HUES64 (cell line): ENCODE data around the gene SIGLECL1.

Experiments used
- H3K27ac ChIP-seq: 2 replicates; pipeline ENCODE4 v1.7.0; 2013; ENCODE audit warnings: low read depth, low read length, inconsistent platforms
- H3K27me3 ChIP-seq: 2 replicates; pipeline ENCODE4 v1.6.1; 2013; ENCODE audit warnings: mild to moderate bottlenecking, low read length; ENCODE audit not compliant: insufficient read depth
- H3K36me3 ChIP-seq: 2 replicates; pipeline ENCODE4 v1.6.1; 2013; ENCODE audit warnings: mild to moderate bottlenecking, low read length; ENCODE audit not compliant: insufficient read depth
- H3K4me1 ChIP-seq: 2 replicates; pipeline ENCODE4 v1.6.1; 2013; ENCODE audit warnings: mild to moderate bottlenecking, low read length, moderate library complexity; ENCODE audit not compliant: insufficient read depth
- H3K4me3 ChIP-seq: 2 replicates; pipeline ENCODE4 v1.5.1; 2013; ENCODE audit warnings: mild to moderate bottlenecking, low read length, moderate library complexity
- H3K9ac ChIP-seq: 2 replicates; pipeline ENCODE4 v1.6.1; 2013; ENCODE audit warnings: mild to moderate bottlenecking, low read depth, low read length
- H3K9me3 ChIP-seq: 2 replicates; pipeline ENCODE4 v1.6.1; 2013; ENCODE audit warnings: low read depth, low read length; ENCODE audit not compliant: insufficient read depth
- WGBS: fragments of 150-250, 120-280 bp; methylation state at CpG from one replicate; pipeline ENCODE4 v1.1.7; 2013; ENCODE audit warnings: missing lambda C conversion rate; 5-methylcytosine and 5-hydroxymethylcytosine counted together

The SIGLECL1 gene

DNA sequence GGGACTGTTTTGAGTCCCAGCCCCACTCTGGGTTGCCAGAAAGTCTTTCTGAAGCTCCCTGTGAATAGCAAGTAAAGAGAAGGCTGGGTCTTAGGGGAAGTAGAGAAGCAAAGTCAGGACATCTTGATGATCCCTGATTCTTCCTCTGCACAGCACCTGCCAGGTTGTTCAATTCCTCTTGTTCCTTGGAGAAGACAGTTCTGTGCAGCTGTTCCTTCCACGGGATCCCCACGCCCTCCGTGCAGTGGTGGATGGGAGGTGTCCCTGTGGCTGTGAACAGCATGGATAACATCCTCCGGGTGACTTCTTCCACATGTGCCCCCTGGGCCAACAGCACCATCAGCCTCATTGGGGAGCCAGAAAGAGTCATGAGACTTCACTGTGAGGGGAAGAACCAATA, 31.5 kb downstream of the SIGLECL1 start:
- Histone ChIP-seq H3K27me3 (no peaks in the 10 kb centered on the region), H3K27ac (no peak overlapping the region), H3K4me3 (no peak overlapping the region), H3K9ac (no peak overlapping the region), H3K4me1 (no peaks in the 10 kb centered on the region), H3K36me3 (no peaks in the 10 kb centered on the region), H3K9me3 (peaks cover 9% of the 10 kb centered on the region; the same call in 1 of the 2 replicates)
- 91% methylated on average over 4 of the region's 4 CpGs for WGBS

DNA sequence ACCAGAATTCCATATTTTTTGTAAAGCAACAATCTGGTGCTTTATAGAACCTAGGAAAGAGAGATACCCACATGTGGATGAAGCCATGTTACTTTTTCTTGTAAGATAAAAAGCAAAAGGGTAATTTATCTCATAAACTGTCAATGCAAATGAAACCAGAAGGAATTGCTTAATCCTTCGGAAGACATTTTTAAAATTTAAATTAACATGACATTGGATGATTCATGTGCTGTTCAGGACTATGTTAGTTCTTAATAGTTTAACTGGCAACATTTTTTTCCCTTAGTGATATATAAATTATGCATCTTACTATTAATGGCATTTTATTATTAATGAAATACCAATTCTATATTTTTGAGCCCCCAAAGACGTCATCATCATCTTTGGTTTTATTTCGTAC, 34.8 kb downstream of the SIGLECL1 start:
- Histone ChIP-seq H3K36me3 (no peaks in the 10 kb centered on the region), H3K27ac (no peak overlapping the region), H3K9ac (no peak overlapping the region), H3K4me3 (no peak overlapping the region), H3K4me1 (no peaks in the 10 kb centered on the region), H3K27me3 (no peaks in the 10 kb centered on the region), H3K9me3 (peaks cover 2% of the 10 kb centered on the region; the same call in 1 of the 2 replicates)
- WGBS: 100% methylated on average over 2 of the region's 3 CpGs

DNA sequence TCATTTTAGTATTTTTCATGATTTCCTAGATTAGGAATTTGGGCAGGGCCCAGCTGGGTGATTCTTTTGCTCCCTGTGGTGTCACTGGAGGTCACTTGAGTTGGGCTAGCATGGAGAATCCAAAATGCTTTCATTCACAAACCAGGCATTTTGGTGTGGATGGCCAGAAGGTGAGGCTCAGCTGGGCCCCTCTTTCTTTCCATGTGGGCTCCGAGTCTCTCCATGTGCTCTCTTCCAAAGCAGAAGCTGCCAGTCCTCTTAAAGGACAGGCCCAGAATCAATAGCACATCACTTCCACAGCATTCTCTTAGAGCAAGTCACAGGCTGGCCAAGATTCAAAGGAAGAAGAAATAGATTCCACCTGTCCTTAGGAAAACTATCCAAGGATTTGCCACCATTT, 38.8 kb downstream of the SIGLECL1 start:
- H3K36me3 ChIP-seq: no peaks in the 10 kb centered on the region
- no peak overlapping the region for H3K9ac ChIP-seq
- no peak overlapping the region for H3K4me3 ChIP-seq
- no peaks in the 10 kb centered on the region for H3K9me3 ChIP-seq
- no peak overlapping the region for H3K27ac ChIP-seq
- H3K27me3 ChIP-seq: no peaks in the 10 kb centered on the region
- WGBS: 87% methylated on average over 1 of the region's 1 CpG
- peaks cover 25% of the 10 kb centered on the region for H3K4me1 ChIP-seq

DNA sequence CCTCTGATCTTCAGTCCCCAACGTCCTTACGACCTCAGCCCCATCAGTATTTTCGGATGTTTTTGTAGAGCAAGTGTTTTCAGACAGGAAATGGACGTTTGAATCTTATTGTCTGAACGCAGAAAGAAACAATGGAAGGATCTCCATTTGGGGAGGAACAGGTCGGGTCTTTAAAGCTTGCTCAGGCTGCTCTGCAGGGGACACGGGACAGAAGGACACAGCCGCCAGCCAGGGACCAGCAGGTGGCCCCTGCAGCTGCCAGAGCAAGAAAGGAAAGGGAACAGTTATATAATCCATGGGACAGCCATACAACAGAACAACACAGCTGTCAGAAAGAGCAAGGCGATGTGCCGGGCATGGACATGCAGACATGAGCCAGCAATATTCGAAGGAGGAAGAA, 42.1 kb downstream of the SIGLECL1 start:
- Histone ChIP-seq H3K27me3 (no peaks in the 10 kb centered on the region), H3K9me3 (no peaks in the 10 kb centered on the region), H3K4me1 (peaks cover 40% of the 10 kb centered on the region), H3K9ac (peak overlapping the region; percentile 15; the same call in 1 of the 2 replicates), H3K4me3 (no peak overlapping the region), H3K36me3 (no peaks in the 10 kb centered on the region), H3K27ac (peak overlapping the region; percentile 75)
- WGBS: 16% methylated on average over 11 of the region's 11 CpGs

DNA sequence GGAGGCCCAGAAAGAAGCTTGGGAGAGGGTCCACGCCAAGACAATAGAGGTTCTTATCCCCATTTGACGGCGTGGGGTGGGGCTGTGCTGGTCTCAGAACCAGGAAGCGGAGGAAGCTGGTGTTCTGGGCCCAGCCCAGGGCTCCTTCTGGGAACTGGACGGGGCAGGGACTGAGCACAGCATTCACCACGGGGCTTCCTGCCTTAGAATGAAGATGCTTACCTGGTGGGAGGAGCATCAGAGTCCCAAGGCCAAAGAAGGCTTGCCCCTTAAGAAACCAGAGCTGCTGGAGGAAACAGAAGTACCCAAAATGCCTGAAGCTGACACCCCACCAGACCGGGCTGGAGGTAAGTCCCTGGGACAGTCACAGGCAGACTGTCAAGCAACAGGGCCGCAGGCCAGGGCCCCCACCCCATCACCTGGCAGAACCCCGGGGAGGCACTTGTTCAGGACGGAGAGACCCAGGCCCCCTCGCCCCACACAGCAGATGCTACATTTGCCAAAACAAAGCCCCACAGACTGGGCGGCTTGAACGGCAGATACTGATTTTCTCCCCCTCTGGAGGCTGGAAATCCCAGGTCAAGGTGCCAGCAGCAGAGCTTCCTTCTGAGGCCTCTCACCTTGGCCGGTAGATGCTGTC, 42.8 kb downstream of the SIGLECL1 start:
- Histone ChIP-seq H3K9me3 (no peaks in the 10 kb centered on the region), H3K27ac (peak overlapping the region; percentile 70; the same call in 1 of the 2 replicates), H3K4me3 (no peak overlapping the region; the same call in 1 of the 2 replicates), H3K27me3 (no peaks in the 10 kb centered on the region), H3K9ac (peak overlapping the region; percentile 31), H3K4me1 (peaks cover 40% of the 10 kb centered on the region), H3K36me3 (no peaks in the 10 kb centered on the region)
- WGBS: 41% methylated on average over 13 of the region's 14 CpGs

DNA sequence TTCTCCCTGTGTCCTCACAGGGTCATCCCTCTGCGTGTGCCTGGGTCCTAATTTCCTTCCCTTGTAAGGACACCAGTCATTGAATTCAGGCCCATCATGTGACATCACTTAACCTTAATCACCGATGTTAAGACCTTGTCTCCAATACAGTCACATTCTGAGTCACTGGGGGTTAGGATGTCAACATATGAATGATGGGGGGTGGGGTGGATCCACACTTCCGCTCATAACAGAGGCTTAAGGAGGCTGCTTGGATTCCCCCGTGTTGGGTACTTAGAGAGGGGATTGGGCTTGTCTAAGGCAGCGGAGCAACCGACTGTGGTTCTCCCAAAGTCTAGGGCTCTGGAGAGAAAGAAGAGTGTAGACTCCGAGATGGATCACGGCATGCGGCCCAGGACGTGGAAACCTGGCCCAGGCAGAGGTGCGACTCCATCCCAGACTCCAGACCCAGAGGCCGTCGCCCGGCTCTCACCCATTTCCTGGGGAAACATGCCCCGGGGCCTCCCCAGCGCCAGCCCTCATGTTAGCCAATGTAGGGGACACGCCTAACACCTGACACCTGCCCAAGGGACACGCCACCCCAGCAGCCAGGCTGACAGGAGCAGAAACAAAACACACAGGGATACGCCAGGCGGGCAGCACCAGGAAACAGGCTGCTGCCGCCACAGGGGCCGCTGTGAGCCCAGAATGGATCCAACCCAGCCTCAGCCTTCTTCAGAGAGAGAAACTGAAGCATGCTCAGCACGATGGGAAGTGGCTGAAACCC, 43.5 kb downstream of the SIGLECL1 start:
- Histone ChIP-seq H3K4me3 (no peak overlapping the region; the same call in 1 of the 2 replicates), H3K27me3 (no peaks in the 10 kb centered on the region), H3K9ac (peak overlapping the region; percentile 31; the same call in 1 of the 2 replicates), H3K27ac (peak overlapping the region; percentile 70; the same call in 1 of the 2 replicates), H3K9me3 (no peaks in the 10 kb centered on the region), H3K36me3 (no peaks in the 10 kb centered on the region), H3K4me1 (peaks cover 40% of the 10 kb centered on the region)
- WGBS: 41% methylated on average over 23 of the region's 23 CpGs

DNA sequence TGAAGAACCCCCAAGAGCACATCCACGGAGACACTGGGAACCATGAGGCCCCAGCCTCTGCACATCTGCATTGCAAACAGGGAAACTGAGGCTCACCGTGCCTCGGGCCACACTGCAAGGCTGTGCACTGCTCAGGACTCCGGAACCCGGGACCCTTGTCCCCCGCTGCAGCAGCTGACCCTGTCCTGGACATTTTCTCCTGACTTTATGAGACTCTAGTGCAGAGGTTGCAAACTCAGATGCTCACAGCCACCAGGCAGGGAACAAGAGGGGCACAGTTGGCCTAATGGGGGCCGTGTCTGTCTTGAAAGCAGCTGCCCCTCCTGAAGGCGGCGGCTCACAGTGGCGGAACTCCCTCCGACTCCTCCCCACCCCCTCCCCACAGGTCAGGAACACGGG, 44.1 kb downstream of the SIGLECL1 start:
- H3K36me3 ChIP-seq: no peaks in the 10 kb centered on the region
- no peaks in the 10 kb centered on the region for H3K27me3 ChIP-seq
- peak overlapping the region; percentile 17; the same call in 1 of the 2 replicates for H3K27ac ChIP-seq
- no peak overlapping the region for H3K4me3 ChIP-seq
- peaks cover 40% of the 10 kb centered on the region for H3K4me1 ChIP-seq
- WGBS: 49% methylated on average over 12 of the region's 12 CpGs
- no peak overlapping the region for H3K9ac ChIP-seq
- H3K9me3 ChIP-seq: no peaks in the 10 kb centered on the region

DNA sequence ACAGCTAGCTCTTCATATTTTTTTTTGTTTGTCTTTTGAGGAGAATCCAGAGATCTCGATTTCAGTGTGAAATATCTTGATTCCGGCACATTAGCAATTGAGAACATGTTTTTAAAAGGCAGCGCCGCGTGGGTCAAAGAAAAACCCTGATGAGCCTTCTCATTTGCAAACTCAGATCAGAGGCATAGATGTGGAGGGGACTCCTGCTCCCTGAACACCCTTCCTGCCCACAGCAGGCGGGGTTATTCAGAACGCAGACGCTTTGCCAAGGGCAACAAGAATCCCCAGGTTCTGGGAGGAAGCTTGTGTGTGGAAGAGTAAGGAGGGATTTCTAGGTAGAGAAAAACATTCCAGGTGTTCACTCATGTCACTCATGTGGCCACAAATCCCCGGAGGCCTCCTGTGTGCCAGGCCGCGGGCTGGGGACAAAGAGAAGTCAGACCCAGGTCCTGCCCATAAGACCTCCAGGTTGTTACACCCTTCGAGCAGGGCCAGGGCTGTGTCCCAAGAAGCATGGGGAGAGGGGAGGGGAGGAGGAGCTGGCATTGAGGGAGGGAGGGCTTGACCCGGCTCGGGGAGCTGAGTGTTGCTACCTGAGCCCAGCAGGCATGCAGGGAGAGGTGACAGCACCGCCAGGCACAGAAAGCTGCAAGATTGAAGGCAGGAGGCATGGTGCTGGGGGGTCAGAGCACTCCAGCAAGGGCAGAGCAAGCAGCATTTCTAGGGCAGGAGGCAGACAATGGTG, 44.7 kb downstream of the SIGLECL1 start:
- no peaks in the 10 kb centered on the region for H3K9me3 ChIP-seq
- H3K4me1 ChIP-seq: peaks cover 40% of the 10 kb centered on the region
- no peaks in the 10 kb centered on the region for H3K36me3 ChIP-seq
- H3K9ac ChIP-seq: no peak overlapping the region
- WGBS: 30% methylated on average over 15 of the region's 15 CpGs
- no peaks in the 10 kb centered on the region for H3K27me3 ChIP-seq
- peak overlapping the region; percentile 17; the same call in 1 of the 2 replicates for H3K27ac ChIP-seq
- no peak overlapping the region for H3K4me3 ChIP-seq

DNA sequence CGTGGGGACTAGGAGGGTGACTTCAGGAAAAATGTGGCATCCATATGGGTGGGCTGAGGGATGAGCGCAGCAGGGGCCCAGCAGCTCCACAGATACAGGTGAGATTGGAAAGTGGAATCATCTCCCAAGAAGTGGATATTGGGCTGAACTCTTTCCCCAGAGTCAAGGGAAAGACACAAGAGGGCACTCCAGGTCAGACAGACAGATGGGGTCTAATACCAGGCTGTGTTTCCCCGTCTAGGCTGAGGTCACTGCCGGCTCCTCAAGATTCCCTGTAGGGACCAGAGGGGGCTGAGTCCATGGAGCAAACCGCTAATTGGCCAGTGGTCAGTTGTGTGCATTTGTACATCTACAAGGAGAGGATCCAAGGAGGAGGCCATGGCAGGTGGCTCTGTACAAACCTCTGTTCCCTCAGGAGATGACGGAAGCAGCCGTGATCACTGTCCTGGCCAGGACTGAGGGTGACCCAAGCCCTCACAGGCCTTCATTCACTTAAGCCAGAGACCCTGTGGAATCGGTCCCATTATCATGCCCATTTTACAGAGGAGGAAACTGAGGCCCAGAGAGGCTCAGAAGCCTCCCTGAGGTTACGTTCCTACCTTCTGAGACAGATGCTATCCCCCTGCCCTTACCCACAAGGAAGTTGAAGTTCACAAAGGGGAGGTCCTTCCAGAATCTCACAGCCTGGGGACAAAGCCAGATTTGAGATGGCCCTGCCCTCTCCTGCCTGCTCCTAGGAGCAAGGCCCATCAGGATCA, 45.6 kb downstream of the SIGLECL1 start:
- H3K27ac ChIP-seq: no peak overlapping the region
- no peak overlapping the region for H3K4me3 ChIP-seq
- H3K27me3 ChIP-seq: no peaks in the 10 kb centered on the region
- peaks cover 40% of the 10 kb centered on the region for H3K4me1 ChIP-seq
- no peaks in the 10 kb centered on the region for H3K9me3 ChIP-seq
- no peak overlapping the region for H3K9ac ChIP-seq
- WGBS: 68% methylated on average over 9 of the region's 9 CpGs
- no peaks in the 10 kb centered on the region for H3K36me3 ChIP-seq

DNA sequence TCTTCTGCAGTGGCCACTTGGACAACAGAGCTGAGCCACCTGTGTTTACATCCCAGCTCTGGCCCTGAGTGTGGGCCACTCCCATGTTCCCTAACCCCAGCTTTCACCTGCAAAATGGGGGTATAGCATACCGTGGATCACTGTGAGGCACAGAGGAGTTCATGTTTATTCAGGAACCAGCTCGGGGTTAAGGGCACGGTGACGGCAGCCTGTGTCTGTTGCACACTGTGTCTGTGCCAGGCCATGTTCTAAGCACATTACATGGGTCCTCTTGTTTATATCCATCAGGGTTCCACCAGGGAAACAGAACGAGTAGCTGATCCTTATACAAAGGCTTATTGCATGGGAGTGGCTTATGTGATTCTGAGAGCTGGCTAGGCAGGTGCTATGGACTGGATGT, 46.5 kb downstream of the SIGLECL1 start:
- H3K9ac ChIP-seq: no peak overlapping the region
- no peaks in the 10 kb centered on the region for H3K36me3 ChIP-seq
- H3K4me3 ChIP-seq: no peak overlapping the region
- 92% methylated on average over 5 of the region's 5 CpGs for WGBS
- no peaks in the 10 kb centered on the region for H3K27me3 ChIP-seq
- H3K4me1 ChIP-seq: peaks cover 37% of the 10 kb centered on the region
- H3K27ac ChIP-seq: no peak overlapping the region
- no peaks in the 10 kb centered on the region for H3K9me3 ChIP-seq
